Measurements from ENCODE around the gene VMP1. TPM values are rescaled to one million over a fixed set of nuclear protein-coding genes. Genes with fewer than 3 reads are reported as not detected.

Gene VMP1
- total RNA-seq, 1 experiment from 2014 or later = 236 TPM

DNA sequence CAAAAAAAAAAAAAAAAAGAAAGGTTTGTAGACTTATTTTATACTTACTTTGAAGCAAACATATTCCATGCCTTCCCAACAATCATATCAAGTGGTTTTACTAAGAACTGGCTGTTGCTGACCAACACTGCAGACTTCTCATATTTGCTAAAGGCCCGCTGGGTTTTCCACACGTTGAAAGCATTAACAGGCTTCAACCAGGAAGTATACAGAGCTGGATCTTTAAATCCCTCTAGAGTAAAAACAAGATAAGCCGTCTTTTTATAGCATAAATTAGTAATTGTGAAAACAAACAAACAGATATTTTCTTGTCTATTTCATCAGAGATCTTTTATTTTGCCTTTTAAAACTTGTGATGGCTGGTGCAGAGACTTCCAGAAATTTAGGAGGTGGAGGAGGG lies 156.2 kb downstream of the VMP1 start:
- intact Hi-C loops (cut with micrococcal nuclease; ENCODE audit: unreplicated experiment) = no loop called here
- H3K9me2 ChIP-seq (ENCODE audit: insufficient read depth) = no peaks in the 10 kb centered on the region
- no peak overlapping the region for H3K27ac ChIP-seq
- BruUV-seq (replicated peaks) = no TSS peak
- CTCF ChIA-PET = no interaction called here
- no peak overlapping the region for H3K4me2 ChIP-seq
- no peak for DNase-seq
- no peaks in the 10 kb centered on the region for H3K27me3 ChIP-seq (ENCODE audit: insufficient read depth, low read depth)
- H4K20me1 ChIP-seq (ENCODE audit: insufficient read depth) = no peaks in the 10 kb centered on the region
- H3K36me3 ChIP-seq (ENCODE audit: low read depth) = no peaks in the 10 kb centered on the region
- no peak overlapping the region for H2AFZ ChIP-seq
- H3K4me3 ChIP-seq = no peak overlapping the region
- no peaks in the 10 kb centered on the region for H3K79me2 ChIP-seq (ENCODE audit: low read depth)
- H3K9me3 ChIP-seq (ENCODE audit: insufficient read depth, low read depth) = no peaks in the 10 kb centered on the region
- TF ChIP-seq CTCF (conservative IDR thresholded peaks at IDR 0.05) (no peak), EZH2 (IDR thresholded peaks at IDR 0.05; ENCODE audit: low read depth) (no peak)
- POLR2A ChIA-PET (ENCODE audit: unreplicated experiment) = interaction anchor here (0.7 kb wide), 1 partner anchor 49 kb away, joined by 3 read pairs; no protein-coding TSS in a partner anchor
- H3K4me1 ChIP-seq (replicated peaks; ENCODE audit: insufficient read depth) = peaks cover 8% of the 10 kb centered on the region
- H3F3A ChIP-seq (ENCODE audit: insufficient read depth, low read depth) = peaks cover 18% of the 10 kb centered on the region

GRCh38 chr17:59869941-59870218 lies 162.4 kb downstream of the VMP1 start:
- no TSS peak for BruUV-seq (replicated peaks)
- peaks cover 6% of the 10 kb centered on the region; the same call in 1 of the 2 replicates for H3K36me3 ChIP-seq (ENCODE audit: low read depth)
- no peak overlapping the region for H3K4me2 ChIP-seq
- TF ChIP-seq CTCF (conservative IDR thresholded peaks at IDR 0.05) (no peak), EZH2 (IDR thresholded peaks at IDR 0.05; ENCODE audit: low read depth) (no peak)
- no peaks in the 10 kb centered on the region for H3K9me3 ChIP-seq (ENCODE audit: insufficient read depth, low read depth)
- no peaks in the 10 kb centered on the region for H3K79me2 ChIP-seq (ENCODE audit: low read depth)
- no peaks in the 10 kb centered on the region for H3K27me3 ChIP-seq (ENCODE audit: insufficient read depth, low read depth)
- intact Hi-C loops (cut with micrococcal nuclease; ENCODE audit: unreplicated experiment) = no loop called here
- H3K4me1 ChIP-seq (replicated peaks; ENCODE audit: insufficient read depth) = peaks cover 8% of the 10 kb centered on the region; the same call in 1 of the 2 replicates
- H3K9me2 ChIP-seq (ENCODE audit: insufficient read depth) = no peaks in the 10 kb centered on the region
- no peak for DNase-seq
- peaks cover 12% of the 10 kb centered on the region; the same call in 1 of the 2 replicates for H3F3A ChIP-seq (ENCODE audit: insufficient read depth, low read depth)
- ChIA-PET POLR2A (ENCODE audit: unreplicated experiment) (interaction anchor here (0.6 to 0.7 kb wide), 2 partner anchors 37 to 559 kb away, joined by 3 to 4 read pairs; no protein-coding TSS in a partner anchor), CTCF (interaction anchor here (0.9 kb wide), 1 partner anchor 123 kb away, joined by 3 read pairs; no protein-coding TSS in a partner anchor)
- H3K27ac ChIP-seq = 0 out of 2 replicates have a peak overlapping the region, but pooled peaks have one; percentile 22
- no peak overlapping the region for H2AFZ ChIP-seq
- H3K4me3 ChIP-seq = no peak overlapping the region
- no peaks in the 10 kb centered on the region for H4K20me1 ChIP-seq (ENCODE audit: insufficient read depth)

GRCh38 chr17:59870482-59870881 lies 163.0 kb downstream of the VMP1 start:
- Histone ChIP-seq H3K4me3 (no peak overlapping the region), H3K4me1 (replicated peaks; ENCODE audit: insufficient read depth) (peaks cover 8% of the 10 kb centered on the region; the same call in 1 of the 2 replicates), H4K20me1 (ENCODE audit: insufficient read depth) (no peaks in the 10 kb centered on the region), H3K36me3 (ENCODE audit: low read depth) (peaks cover 6% of the 10 kb centered on the region; the same call in 1 of the 2 replicates), H3K9me3 (ENCODE audit: insufficient read depth, low read depth) (no peaks in the 10 kb centered on the region), H3K9me2 (ENCODE audit: insufficient read depth) (no peaks in the 10 kb centered on the region), H3K4me2 (no peak overlapping the region), H3K27me3 (ENCODE audit: insufficient read depth, low read depth) (no peaks in the 10 kb centered on the region), H3K79me2 (ENCODE audit: low read depth) (no peaks in the 10 kb centered on the region), H3F3A (ENCODE audit: insufficient read depth, low read depth) (peaks cover 12% of the 10 kb centered on the region; the same call in 1 of the 2 replicates), H2AFZ (no peak overlapping the region), H3K27ac (no peak overlapping the region)
- ChIA-PET CTCF (interaction anchor here (0.9 kb wide), 1 partner anchor 123 kb away, joined by 3 read pairs; no protein-coding TSS in a partner anchor), POLR2A (ENCODE audit: unreplicated experiment) (interaction anchor here (0.6 to 0.7 kb wide), 2 partner anchors 37 to 559 kb away, joined by 3 to 4 read pairs; no protein-coding TSS in a partner anchor)
- no peak for DNase-seq
- intact Hi-C loops (cut with micrococcal nuclease; ENCODE audit: unreplicated experiment) = no loop called here
- BruUV-seq (replicated peaks) = no TSS peak
- no peak for TF ChIP-seq CTCF (conservative IDR thresholded peaks at IDR 0.05)
- TF ChIP-seq EZH2 (IDR thresholded peaks at IDR 0.05; ENCODE audit: low read depth) = no peak

All from PC-9 (cell line).